PC-9 (cell line): ENCODE measurements around the gene GRPEL2. TPM values are rescaled to one million over a fixed set of nuclear protein-coding genes. Genes with fewer than 3 reads are reported as not detected.
"Not testable (repeated sequence)": the region's sequence is repeated elsewhere in the genome, so short reads cannot be mapped to it uniquely, and the experiment has no call there.

Experiments
- BruUV-seq: library from RNA; stranded (reverse); fragments of 400-500 nt; replicated peaks from 2 replicates; lab custom pipeline; 2021; lab: Mats Ljungman, UMichigan
- CTCF ChIA-PET: fragments of 300-600 bp; sonication (Branson Sonifier 250); formaldehyde crosslinking; loops from one replicate; lab custom pipeline; 2022; ENCODE audit warnings: antibody characterized with exemption; lab: Charles Lee
- POLR2A ChIA-PET: fragments of 300-600 bp; sonication (Branson Sonifier 250); formaldehyde crosslinking; loops from one replicate; lab custom pipeline; 2022; ENCODE audit warnings: antibody characterized with exemption; ENCODE audit not compliant: unreplicated experiment; lab: Charles Lee
- DNase-seq, 2 experiments: peaks; one replicate each; pipeline versions ENCODE4 v3.0.0 to v3.0.0-alpha.2; 2015 to 2022; ENCODE audit warnings: mixed read lengths in 1 of 2
- H2AFZ ChIP-seq: fragments of 200-600 bp; sonication (generic); 2 replicates; pipeline ENCODE4 v1.8.1; 2017; ENCODE audit warnings: antibody characterized with exemption
- H3F3A ChIP-seq: fragments of 200-600 bp; sonication (generic); 2 replicates; pipeline ENCODE4 v1.8.1; 2017; ENCODE audit warnings: antibody characterized with exemption, mild to moderate bottlenecking, low read depth; ENCODE audit not compliant: insufficient read depth
- H3K27ac ChIP-seq: fragments of 200-600 bp; sonication (generic); 2 replicates; pipeline ENCODE4 v1.6.1; 2016; ENCODE audit warnings: mixed run types
- H3K27me3 ChIP-seq: fragments of 200-600 bp; sonication (generic); 2 replicates; pipeline ENCODE4 v1.6.1; 2016; ENCODE audit warnings: low read depth, mixed run types; ENCODE audit not compliant: insufficient read depth
- H3K36me3 ChIP-seq: fragments of 200-600 bp; sonication (generic); 2 replicates; pipeline ENCODE4 v1.6.1; 2016; ENCODE audit warnings: low read depth, mixed run types
- H3K4me1 ChIP-seq: fragments of 200-600 bp; sonication (generic); replicated peaks from 2 replicates; pipeline ENCODE4 v1.6.1; 2016; ENCODE audit warnings: mixed run types; ENCODE audit not compliant: insufficient read depth
- H3K4me2 ChIP-seq: fragments of 200-600 bp; sonication (generic); 2 replicates; pipeline ENCODE4 v1.6.1; 2017; ENCODE audit warnings: mixed run types
- H3K4me3 ChIP-seq: fragments of 200-600 bp; sonication (generic); 2 replicates; pipeline ENCODE4 v1.6.1; 2016; ENCODE audit warnings: mixed run types
- H3K79me2 ChIP-seq: fragments of 200-600 bp; sonication (generic); 2 replicates; pipeline ENCODE4 v1.6.1; 2017; ENCODE audit warnings: low read depth, mixed run types
- H3K9me2 ChIP-seq: fragments of 200-600 bp; sonication (generic); 2 replicates; pipeline ENCODE4 v1.8.1; 2017; ENCODE audit warnings: mild to moderate bottlenecking; ENCODE audit not compliant: insufficient read depth
- H3K9me3 ChIP-seq: fragments of 200-600 bp; sonication (generic); 2 replicates; pipeline ENCODE4 v1.8.1; 2016; ENCODE audit warnings: low read depth; ENCODE audit not compliant: insufficient read depth
- H4K20me1 ChIP-seq: fragments of 200-600 bp; sonication (generic); 2 replicates; pipeline ENCODE4 v1.8.1; 2017; ENCODE audit not compliant: insufficient read depth
- CTCF ChIP-seq: fragments of 200-600 bp; sonication (generic); conservative IDR thresholded peaks from 2 replicates; pipeline ENCODE4 v1.6.1; 2017; ENCODE audit warnings: mixed run types, antibody characterized with exemption, mild to moderate bottlenecking, moderate library complexity
- EZH2 ChIP-seq: fragments of 200-600 bp; sonication (generic); IDR thresholded peaks from 2 replicates; pipeline ENCODE4 v1.8.0; 2017; ENCODE audit warnings: antibody characterized with exemption, low read depth
- intact Hi-C: fragments of 100-400 bp; cut with micrococcal nuclease; formaldehyde crosslinking; loops from one replicate; pipeline ENCODE4 v1.10.0; 2022; ENCODE audit not compliant: unreplicated experiment
- total RNA-seq: library from RNA; stranded (reverse); gene quantifications from 2 replicates; pipeline ENCODE4 v1.2.3, GENCODE V29; 2021

The GRPEL2 gene
- total RNA-seq, 1 experiment from 2014 or later = 32.4 TPM

DNA sequence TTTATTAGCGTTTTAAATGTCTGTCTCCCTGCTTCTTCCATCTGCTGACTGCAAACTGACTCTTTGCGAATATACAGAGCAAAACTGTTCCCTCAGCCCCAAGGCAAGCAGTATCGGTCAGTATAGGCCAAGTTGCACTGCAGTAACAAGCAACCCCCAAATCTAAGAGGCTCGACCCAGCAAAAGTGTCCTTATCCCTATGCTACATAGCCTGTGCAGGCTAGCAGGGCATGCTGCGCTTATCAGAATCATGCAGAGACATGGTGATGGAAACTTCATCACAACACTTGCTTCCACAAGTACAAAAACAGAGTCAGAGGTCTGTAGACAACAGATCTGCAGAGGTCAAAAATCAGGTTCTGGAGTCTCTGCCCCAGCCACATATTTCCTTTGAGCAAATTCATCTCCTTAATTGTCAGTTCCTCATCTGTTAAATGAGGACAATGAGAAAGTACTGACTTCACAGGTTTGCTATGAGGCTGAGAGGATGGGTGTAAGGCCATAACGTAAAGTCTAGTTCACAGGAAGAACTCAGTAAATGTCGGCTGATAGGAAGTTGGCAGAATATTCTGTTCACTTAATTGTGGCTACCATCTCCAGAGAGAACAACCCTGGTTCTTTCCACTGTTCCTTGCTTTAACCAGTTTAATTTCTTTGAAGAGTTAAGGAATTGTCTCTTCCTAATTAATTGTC lies 43.3 kb downstream of the GRPEL2 start:
- intact Hi-C loops = no loop called here
- no peak overlapping the region for H3K27ac ChIP-seq
- no peaks in the 10 kb centered on the region for H3K4me1 ChIP-seq
- no peaks in the 10 kb centered on the region for H3K9me3 ChIP-seq
- no peaks in the 10 kb centered on the region for H3K79me2 ChIP-seq
- H3K36me3 ChIP-seq = no peaks in the 10 kb centered on the region
- no peaks in the 10 kb centered on the region for H4K20me1 ChIP-seq
- DNase-seq = no peak
- no peaks in the 10 kb centered on the region for H3K9me2 ChIP-seq
- H2AFZ ChIP-seq = no peak overlapping the region
- no peak overlapping the region for H3K4me3 ChIP-seq
- no TSS peak for BruUV-seq
- ChIA-PET POLR2A (interaction anchor here (0.5 to 0.7 kb wide), 2 partner anchors 12 to 31 kb away, joined by 4 to 5 read pairs; partner anchors contain the start of gene PCYOX1L), CTCF (no interaction called here)
- no peak for TF ChIP-seq CTCF
- TF ChIP-seq EZH2 = no peak
- no peaks in the 10 kb centered on the region for H3K27me3 ChIP-seq
- H3F3A ChIP-seq = no peaks in the 10 kb centered on the region
- no peak overlapping the region for H3K4me2 ChIP-seq

GRCh38 chr5:149389552-149390495 lies 44.5 kb downstream of the GRPEL2 start:
- TF ChIP-seq CTCF = no peak
- TF ChIP-seq EZH2 = no peak
- no peaks in the 10 kb centered on the region for H4K20me1 ChIP-seq
- no peaks in the 10 kb centered on the region for H3F3A ChIP-seq
- H3K27me3 ChIP-seq = no peaks in the 10 kb centered on the region
- H2AFZ ChIP-seq = no peak overlapping the region
- DNase-seq = no peak
- intact Hi-C loops = no loop called here
- H3K4me2 ChIP-seq = no peak overlapping the region
- H3K9me3 ChIP-seq = no peaks in the 10 kb centered on the region
- no peaks in the 10 kb centered on the region for H3K79me2 ChIP-seq
- H3K9me2 ChIP-seq = no peaks in the 10 kb centered on the region
- ChIA-PET POLR2A (no interaction called here), CTCF (interaction anchor here (0.6 to 0.7 kb wide), 2 partner anchors 16 to 37 kb away, joined by 4 to 5 read pairs; no protein-coding TSS in a partner anchor)
- H3K36me3 ChIP-seq = no peaks in the 10 kb centered on the region
- no peaks in the 10 kb centered on the region for H3K4me1 ChIP-seq
- no peak overlapping the region for H3K27ac ChIP-seq
- no TSS peak for BruUV-seq
- H3K4me3 ChIP-seq = no peak overlapping the region

- H3F3A ChIP-seq, H3K79me2 ChIP-seq, intact Hi-C loops, H3K36me3 ChIP-seq, H4K20me1 ChIP-seq, DNase-seq, BruUV-seq, H3K9me3 ChIP-seq, H3K27ac ChIP-seq, H3K9me2 ChIP-seq, H3K27me3 ChIP-seq, H3K4me3 ChIP-seq, H3K4me1 ChIP-seq, H2AFZ ChIP-seq, H3K4me2 ChIP-seq: not testable (repeated sequence)
- ChIA-PET POLR2A (interaction anchor here (0.6 kb wide), 1 partner anchor 32 kb away, joined by 4 read pairs; no protein-coding TSS in a partner anchor), CTCF (interaction anchor here (1.2 kb wide), 1 partner anchor 43 kb away, joined by 4 read pairs; no protein-coding TSS in a partner anchor)
Measured at GRCh38 chr5:149391076-149391475, 45.8 kb downstream of the GRPEL2 start.
